K562 (cell line): Measurements from ENCODE around the gene MYOZ2. TPM values are rescaled to one million over a fixed set of nuclear protein-coding genes. Genes with fewer than 3 reads are reported as not detected.

Source experiments
- ATAC-seq: fragments of 200-7000 bp; cut with Tn5 transposase; 3 replicates; pipeline ENCODE4 v1.9.1; 2020; ENCODE audit warnings: moderate library complexity
- BruUV-seq: library from RNA; stranded (reverse); fragments of 400-500 nt; replicated peaks from 2 replicates; lab custom pipeline; 2021; lab: Mats Ljungman, UMichigan
- CTCF ChIA-PET: fragments of 300-600 bp; formaldehyde crosslinking; extraction: SDS; loops from one replicate; lab custom pipeline; 2021; ENCODE audit warnings: low intra/inter-chr PET ratio; lab: Yijun Ruan, JAX
- POLR2A ChIA-PET: fragments of 300-600, 350-650 bp; sonication (Branson Sonifier 250); formaldehyde crosslinking; extraction: SDS; loops from one replicate; lab custom pipeline; 2021; ENCODE audit warnings: antibody characterized with exemption, inconsistent platforms; lab: Yijun Ruan, JAX
- DNase-seq, 4 experiments: peaks; one replicate each; pipeline versions ENCODE4 v3.0.0 to v3.0.0-alpha.2; 2011 to 2018; ENCODE audit warnings: low spot score in 3 of 4, mixed read lengths in 3 of 4; ENCODE audit errors: extremely low read depth in 1 of 4
- FAIRE-seq: peaks from 2 replicates; lab custom pipeline; 2011; peaks lifted over from hg19 to GRCh38; lab: Jason Lieb, UNC
- H2AFZ ChIP-seq: 2 replicates; pipeline ENCODE4 v1.6.0; 2011; ENCODE audit warnings: low read depth, low read length, control low read depth, inconsistent platforms
- H3K27ac ChIP-seq: fragments of 200-600 bp; 3 replicates; pipeline ENCODE4 v1.8.0; 2011; ENCODE audit warnings: low read depth, mild to moderate bottlenecking, control low read depth, inconsistent platforms, low read length, moderate library complexity, mixed read lengths; ENCODE audit errors: extremely low read depth
- H3K27me3 ChIP-seq, 2 experiments: fragments of 300-600 bp in 1 of 2; 2 replicates in 1 of 2; 3 replicates in 1 of 2; pipeline versions ENCODE4 v1.6.0 to v1.8.0; 2011; ENCODE audit warnings: inconsistent platforms in 2 of 2, low read length in 2 of 2, mild to moderate bottlenecking in 1 of 2, mixed read lengths in 1 of 2, moderate library complexity in 1 of 2; ENCODE audit not compliant: control insufficient read depth in 2 of 2, insufficient read depth in 2 of 2
- H3K36me3 ChIP-seq: fragments of 300-600 bp; 3 replicates; pipeline ENCODE4 v1.8.0; 2011; ENCODE audit warnings: mild to moderate bottlenecking, low read length, inconsistent platforms; ENCODE audit not compliant: control insufficient read depth, insufficient read depth
- H3K4me1 ChIP-seq, 2 experiments: fragments of 200-600 bp in 1 of 2; replicated peaks in 1 of 2; 2 replicates in 1 of 2; 3 replicates in 1 of 2; pipeline versions ENCODE4 v1.5.1 to v1.8.0; 2011; ENCODE audit warnings: inconsistent platforms in 2 of 2, low read length in 2 of 2, mild to moderate bottlenecking in 1 of 2, mixed read lengths in 1 of 2, moderate library complexity in 1 of 2; ENCODE audit not compliant: control insufficient read depth in 2 of 2, insufficient read depth in 2 of 2
- H3K4me2 ChIP-seq: 2 replicates; pipeline ENCODE4 v1.6.1; 2011; ENCODE audit warnings: low read length, control low read depth, inconsistent platforms, mixed read lengths; ENCODE audit not compliant: insufficient read depth
- H3K4me3 ChIP-seq: fragments of 200-600 bp; sonication (generic), shearing (Covaris generic); 2 replicates; pipeline ENCODE4 v1.5.1; 2016; ENCODE audit warnings: control low read depth, inconsistent platforms
- H3K79me2 ChIP-seq: fragments of 200-600 bp; 3 replicates; pipeline ENCODE4 v1.8.0; 2011; ENCODE audit warnings: low read length, inconsistent platforms; ENCODE audit not compliant: control insufficient read depth, insufficient read depth
- H3K9ac ChIP-seq, 2 experiments: 2 replicates each; pipeline versions ENCODE4 v1.6.0 to v1.6.1; 2011; ENCODE audit warnings: low read depth in 2 of 2, low read length in 2 of 2, control low read depth in 1 of 2, inconsistent platforms in 1 of 2, mild to moderate bottlenecking in 1 of 2, mixed read lengths in 1 of 2; ENCODE audit not compliant: insufficient read depth in 1 of 2
- H3K9me1 ChIP-seq: one replicate; pipeline ENCODE4 v1.6.0; 2011; ENCODE audit warnings: inconsistent platforms, mild to moderate bottlenecking, low read length, moderate library complexity; ENCODE audit not compliant: control insufficient read depth, insufficient read depth
- H3K9me3 ChIP-seq: replicated peaks from 2 replicates; pipeline ENCODE4 v1.5.1; 2011; ENCODE audit warnings: low read depth, low read length, inconsistent platforms; ENCODE audit not compliant: control insufficient read depth, insufficient read depth
- H4K20me1 ChIP-seq: replicated peaks from 2 replicates; pipeline ENCODE4 v1.6.1; 2011; ENCODE audit warnings: low read length, inconsistent platforms, mixed read lengths; ENCODE audit not compliant: control insufficient read depth, insufficient read depth
- ATF7 ChIP-seq: fragments of 450-650 bp; IDR thresholded peaks from 2 replicates; pipeline ENCODE4 v1.7.1; 2014; ENCODE audit warnings: mild to moderate bottlenecking, moderate library complexity
- HEY1 ChIP-seq: fragments of 250-450 bp; sonication (Bioruptor Pico); IDR thresholded peaks from 2 replicates; pipeline ENCODE4 v1.5.0; 2020; ENCODE audit warnings: mild to moderate bottlenecking, moderate library complexity, borderline replicate concordance
- KDM5B ChIP-seq: fragments of 200-600 bp; sonication (generic); IDR thresholded peaks from 2 replicates; pipeline ENCODE4 v1.6.1; 2012; ENCODE audit warnings: low read depth, mild to moderate bottlenecking, moderate library complexity, low read length, control low read depth, inconsistent platforms; ENCODE audit not compliant: insufficient replicate concordance
- NFE2L1 ChIP-seq: fragments of 450-650 bp; IDR thresholded peaks from 2 replicates; pipeline ENCODE4 v1.6.1; 2016; ENCODE audit warnings: missing genetic modification characterization, low read depth, mild to moderate bottlenecking, missing compliant biosample characterization, moderate library complexity, borderline replicate concordance
- NFYB ChIP-seq: IDR thresholded peaks from 2 replicates; pipeline ENCODE4 v1.6.1; 2011; ENCODE audit warnings: mild to moderate bottlenecking, moderate library complexity; ENCODE audit not compliant: insufficient read length; ENCODE audit errors: extremely low read depth
- NONO ChIP-seq, 2 experiments: fragments of 200-400 bp in 1 of 2; fragments of 450-650 bp in 1 of 2; formaldehyde crosslinking in 1 of 2; IDR thresholded peaks; 2 replicates each; pipeline ENCODE4 v1.6.1; 2017; ENCODE audit warnings: low read depth in 2 of 2, mild to moderate bottlenecking in 2 of 2, moderate library complexity in 2 of 2, low read length in 1 of 2
- RAD51 ChIP-seq: fragments of 450-650 bp; IDR thresholded peaks from 2 replicates; pipeline ENCODE4 v1.7.1; 2016; ENCODE audit warnings: low read depth, mild to moderate bottlenecking, borderline replicate concordance
- RFX1 ChIP-seq: fragments of 450-650 bp; IDR thresholded peaks from 2 replicates; pipeline ENCODE4 v1.6.1; 2016; ENCODE audit warnings: mild to moderate bottlenecking, moderate library complexity
- SMAD2 ChIP-seq: fragments of 150-350 bp; IDR thresholded peaks from 2 replicates; pipeline ENCODE4 v1.6.1; 2014; ENCODE audit warnings: low read depth, mild to moderate bottlenecking, low read length
- TOE1 ChIP-seq, 2 experiments: fragments of 450-650 bp in 1 of 2; sonication (generic) in 1 of 2; formaldehyde crosslinking in 1 of 2; IDR thresholded peaks; 2 replicates each; pipeline versions ENCODE4 v1.7.1 to v1.8.0; 2016 to 2022; ENCODE audit warnings: borderline replicate concordance in 2 of 2, mild to moderate bottlenecking in 2 of 2, antibody characterized with exemption in 1 of 2, inconsistent platforms in 1 of 2, low read depth in 1 of 2, missing genetic modification reagents in 1 of 2, moderate library complexity in 1 of 2
- ZNF224 ChIP-seq: sonication (generic); formaldehyde crosslinking; IDR thresholded peaks from 2 replicates; pipeline ENCODE4 v1.8.0; 2022; ENCODE audit warnings: mild to moderate bottlenecking, missing genetic modification reagents
- in situ Hi-C: fragments of 300-500 bp; cut with MboI; formaldehyde crosslinking; loops from 4 replicates; pipeline ENCODE4 v1.15.0; 2018; ENCODE audit warnings: inconsistent platforms, mixed read lengths
- intact Hi-C: fragments of 100-400 bp; cut with micrococcal nuclease; formaldehyde crosslinking; loops from 2 replicates; pipeline ENCODE4 v1.14.2; 2022
- polyA plus RNA-seq, 8 experiments: library from polyadenylated mRNA; depleted of rRNA in 4 of 8; stranded (reverse) in 5 of 8; unstranded in 3 of 8; fragments of >200 nt; fragmentation: Nextera tagmentation in 2 of 8; fragmentation: Illumina TruSeq in 1 of 8; extraction: Ambion mirVana in 2 of 8; extraction: Trizol in 1 of 8; gene quantifications; 2 replicates each; pipeline versions ENCODE4 v1.2.1 to v1.2.3, GENCODE V29; 2011 to 2014; ENCODE audit warnings: inconsistent platforms in 1 of 8, missing spikeins in 1 of 8
- total RNA-seq, 7 experiments: library from RNA; depleted of rRNA in 6 of 7; stranded (reverse); fragments of >200 nt in 6 of 7; fragmentation: Illumina TruSeq in 2 of 7; extraction: Trizol in 2 of 7; gene quantifications; 2 replicates each; pipeline versions ENCODE4 v1.2.1 to v1.2.3, GENCODE V29; 2011 to 2021; ENCODE audit warnings: low replicate concordance in 1 of 7
- TF ChIP-seq, protein P1 (sequence below): sonication (generic); formaldehyde crosslinking; IDR thresholded peaks from 2 replicates; pipeline ENCODE4 v1.8.0; 2023; ENCODE audit warnings: missing genetic modification reagents, mild to moderate bottlenecking, borderline replicate concordance

The MYOZ2 gene
- total and polyA plus RNA-seq, 9 of the 15 experiments (the other 6 are each of a cell fraction or from before 2014, with no cell fraction given): not detected

DNA sequence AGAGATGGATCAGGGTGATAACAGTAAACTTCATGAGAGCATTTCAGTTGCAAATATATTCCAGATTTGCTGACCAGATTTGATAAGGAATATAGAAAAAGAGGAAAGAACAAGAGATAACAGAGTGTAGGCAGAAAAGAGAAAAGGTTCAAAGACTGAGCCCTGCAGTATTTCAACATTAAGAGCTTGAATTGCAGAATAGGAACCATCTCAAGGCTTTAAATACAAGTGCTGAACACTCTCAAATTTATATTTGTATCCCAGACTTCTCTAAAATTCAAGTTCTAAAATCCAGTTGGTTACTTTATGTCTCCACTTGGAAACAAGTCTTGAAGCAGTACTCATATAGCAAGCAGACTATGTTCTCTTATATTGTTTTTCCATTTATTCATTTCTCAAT is 9.7 kb upstream of the MYOZ2 start:
- no peak for FAIRE-seq
- no peaks in the 10 kb centered on the region for H3K4me1 ChIP-seq
- no peak overlapping the region for H3K4me3 ChIP-seq
- H3K9me1 ChIP-seq: no peaks in the 10 kb centered on the region
- peaks cover 0 to 4% of the 10 kb centered on the region in 2 experiments; a peak in 3 of 5 replicates for H3K27me3 ChIP-seq
- no peak for ATAC-seq
- ChIA-PET CTCF (no interaction called here), POLR2A (no interaction called here)
- no peaks in the 10 kb centered on the region for H4K20me1 ChIP-seq
- no peak overlapping the region for H3K27ac ChIP-seq
- no TSS peak for BruUV-seq
- no peaks in the 10 kb centered on the region for H3K79me2 ChIP-seq
- no peak overlapping the region for H3K4me2 ChIP-seq
- TF ChIP-seq NFE2L1 (tag) (no peak), ATF7 (no peak), TOE1 (IDR thresholded peaks at IDR 0.05; ENCODE audit: borderline replicate concordance) (no peak), TOE1 (CRISPR knock-in tag; IDR thresholded peaks at IDR 0.05; ENCODE audit: borderline replicate concordance, low read depth) (no peak), NFYB (no peak), NONO (IDR thresholded peaks at IDR 0.05; ENCODE audit: low read depth in 2 of 2, low read length in 1 of 2) (no peak), HEY1 (CRISPR knock-in tag) (no peak), ZNF224 (CRISPR knock-in tag) (no peak), KDM5B (no peak), RAD51 (no peak), SMAD2 (no peak), RFX1 (no peak)
- TF ChIP-seq, protein P1, sequence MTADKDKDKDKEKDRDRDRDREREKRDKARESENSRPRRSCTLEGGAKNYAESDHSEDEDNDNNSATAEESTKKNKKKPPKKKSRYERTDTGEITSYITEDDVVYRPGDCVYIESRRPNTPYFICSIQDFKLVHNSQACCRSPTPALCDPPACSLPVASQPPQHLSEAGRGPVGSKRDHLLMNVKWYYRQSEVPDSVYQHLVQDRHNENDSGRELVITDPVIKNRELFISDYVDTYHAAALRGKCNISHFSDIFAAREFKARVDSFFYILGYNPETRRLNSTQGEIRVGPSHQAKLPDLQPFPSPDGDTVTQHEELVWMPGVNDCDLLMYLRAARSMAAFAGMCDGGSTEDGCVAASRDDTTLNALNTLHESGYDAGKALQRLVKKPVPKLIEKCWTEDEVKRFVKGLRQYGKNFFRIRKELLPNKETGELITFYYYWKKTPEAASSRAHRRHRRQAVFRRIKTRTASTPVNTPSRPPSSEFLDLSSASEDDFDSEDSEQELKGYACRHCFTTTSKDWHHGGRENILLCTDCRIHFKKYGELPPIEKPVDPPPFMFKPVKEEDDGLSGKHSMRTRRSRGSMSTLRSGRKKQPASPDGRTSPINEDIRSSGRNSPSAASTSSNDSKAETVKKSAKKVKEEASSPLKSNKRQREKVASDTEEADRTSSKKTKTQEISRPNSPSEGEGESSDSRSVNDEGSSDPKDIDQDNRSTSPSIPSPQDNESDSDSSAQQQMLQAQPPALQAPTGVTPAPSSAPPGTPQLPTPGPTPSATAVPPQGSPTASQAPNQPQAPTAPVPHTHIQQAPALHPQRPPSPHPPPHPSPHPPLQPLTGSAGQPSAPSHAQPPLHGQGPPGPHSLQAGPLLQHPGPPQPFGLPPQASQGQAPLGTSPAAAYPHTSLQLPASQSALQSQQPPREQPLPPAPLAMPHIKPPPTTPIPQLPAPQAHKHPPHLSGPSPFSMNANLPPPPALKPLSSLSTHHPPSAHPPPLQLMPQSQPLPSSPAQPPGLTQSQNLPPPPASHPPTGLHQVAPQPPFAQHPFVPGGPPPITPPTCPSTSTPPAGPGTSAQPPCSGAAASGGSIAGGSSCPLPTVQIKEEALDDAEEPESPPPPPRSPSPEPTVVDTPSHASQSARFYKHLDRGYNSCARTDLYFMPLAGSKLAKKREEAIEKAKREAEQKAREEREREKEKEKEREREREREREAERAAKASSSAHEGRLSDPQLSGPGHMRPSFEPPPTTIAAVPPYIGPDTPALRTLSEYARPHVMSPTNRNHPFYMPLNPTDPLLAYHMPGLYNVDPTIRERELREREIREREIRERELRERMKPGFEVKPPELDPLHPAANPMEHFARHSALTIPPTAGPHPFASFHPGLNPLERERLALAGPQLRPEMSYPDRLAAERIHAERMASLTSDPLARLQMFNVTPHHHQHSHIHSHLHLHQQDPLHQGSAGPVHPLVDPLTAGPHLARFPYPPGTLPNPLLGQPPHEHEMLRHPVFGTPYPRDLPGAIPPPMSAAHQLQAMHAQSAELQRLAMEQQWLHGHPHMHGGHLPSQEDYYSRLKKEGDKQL (CRISPR knock-in tag): no peak
- no peaks in the 10 kb centered on the region for H3K36me3 ChIP-seq
- H3K9me3 ChIP-seq: no peaks in the 10 kb centered on the region
- DNase-seq: no peak
- H3K9ac ChIP-seq: no peak overlapping the region
- in situ Hi-C loops: no loop called here
- intact Hi-C loops: no loop called here
- no peak overlapping the region for H2AFZ ChIP-seq
